IMR-90 (cell line): ENCODE measurements around the gene MRGPRX2. TPM values are rescaled to one million over a fixed set of nuclear protein-coding genes. Genes with fewer than 3 reads are reported as not detected.

Experiments
- ATAC-seq: fragments of 200-7000 bp; cut with Tn5 transposase; 2 replicates; pipeline ENCODE4 v1.9.1; 2020; ENCODE audit warnings: low read depth, mild to moderate bottlenecking, moderate library complexity
- BruUV-seq: library from RNA; stranded (reverse); fragments of 400-500 nt; replicated peaks from 2 replicates; lab custom pipeline; 2021; lab: Mats Ljungman, UMichigan
- CTCF ChIA-PET: fragments of 300-600 bp; formaldehyde crosslinking; extraction: SDS; loops from one replicate; lab custom pipeline; 2021; ENCODE audit warnings: antibody characterized with exemption; lab: Yijun Ruan, JAX
- POLR2A ChIA-PET: fragments of 300-600 bp; sonication (Branson Sonifier 250); formaldehyde crosslinking; loops from one replicate; lab custom pipeline; 2022; ENCODE audit warnings: antibody characterized with exemption; ENCODE audit not compliant: unreplicated experiment; lab: Charles Lee
- DNase-seq: peaks from one replicate; pipeline ENCODE4 v3.0.0; 2013
- H2AFZ ChIP-seq: replicated peaks from 2 replicates; pipeline ENCODE3; 2013; ENCODE audit warnings: low read length, mild to moderate bottlenecking; ENCODE audit not compliant: poor library complexity
- H2AK5ac ChIP-seq: 2 replicates; pipeline ENCODE4 v1.6.1; 2013; ENCODE audit warnings: low read depth, low read length, inconsistent platforms
- H2AK9ac ChIP-seq: replicated peaks from 2 replicates; pipeline ENCODE3; 2013; ENCODE audit warnings: mild to moderate bottlenecking, low read depth, low read length, moderate library complexity; ENCODE audit not compliant: poor library complexity
- H2BK120ac ChIP-seq: 2 replicates; pipeline ENCODE4 v1.6.1; 2013; ENCODE audit warnings: low read depth, low read length, inconsistent platforms
- H2BK15ac ChIP-seq: 3 replicates; pipeline ENCODE4 v1.6.1; 2013; ENCODE audit warnings: low read depth, low read length, inconsistent platforms
- H2BK20ac ChIP-seq: 2 replicates; pipeline ENCODE4 v1.6.1; 2013; ENCODE audit warnings: low read depth, mild to moderate bottlenecking, inconsistent platforms, low read length, moderate library complexity
- H2BK5ac ChIP-seq: 2 replicates; pipeline ENCODE4 v1.6.1; 2013; ENCODE audit warnings: mild to moderate bottlenecking, low read depth, low read length, inconsistent platforms; ENCODE audit not compliant: poor library complexity, severe bottlenecking
- H3K14ac ChIP-seq: replicated peaks from 2 replicates; pipeline ENCODE4 v1.6.1; 2013; ENCODE audit warnings: low read depth, low read length, inconsistent platforms
- H3K18ac ChIP-seq: 2 replicates; pipeline ENCODE4 v1.6.1; 2013; ENCODE audit warnings: low read depth, low read length, control low read depth
- H3K23ac ChIP-seq: 2 replicates; pipeline ENCODE4 v1.6.1; 2013; ENCODE audit warnings: low read depth, low read length, inconsistent platforms
- H3K27ac ChIP-seq: 2 replicates; pipeline ENCODE4 v1.5.1; 2013; ENCODE audit warnings: mild to moderate bottlenecking, control low read depth, low read length; ENCODE audit not compliant: insufficient read depth
- H3K27me3 ChIP-seq: 2 replicates; pipeline ENCODE4 v1.6.1; 2013; ENCODE audit warnings: low read length; ENCODE audit not compliant: control insufficient read depth, insufficient read depth
- H3K36me3 ChIP-seq: 2 replicates; pipeline ENCODE4 v1.6.1; 2013; ENCODE audit warnings: low read length, mixed read lengths; ENCODE audit not compliant: control insufficient read depth, insufficient read depth
- H3K4ac ChIP-seq: 2 replicates; pipeline ENCODE4 v1.6.1; 2013; ENCODE audit warnings: low read depth, low read length, inconsistent platforms
- H3K4me1 ChIP-seq: 2 replicates; pipeline ENCODE4 v1.6.1; 2013; ENCODE audit warnings: low read length, mixed read lengths; ENCODE audit not compliant: control insufficient read depth, insufficient read depth
- H3K4me2 ChIP-seq: 2 replicates; pipeline ENCODE4 v1.6.1; 2013; ENCODE audit warnings: low read depth, mild to moderate bottlenecking, control low read depth, low read length, moderate library complexity
- H3K4me3 ChIP-seq: 2 replicates; pipeline ENCODE4 v1.5.1; 2013; ENCODE audit warnings: low read depth, mild to moderate bottlenecking, control low read depth, low read length, moderate library complexity; ENCODE audit not compliant: insufficient read depth
- H3K56ac ChIP-seq: 2 replicates; pipeline ENCODE4 v1.6.1; 2013; ENCODE audit warnings: low read length, inconsistent platforms; ENCODE audit not compliant: insufficient read depth; ENCODE audit errors: extremely low read depth
- H3K79me1 ChIP-seq, 2 experiments: 2 replicates each; pipeline ENCODE4 v1.6.1; 2013; ENCODE audit warnings: low read length in 2 of 2, inconsistent platforms in 1 of 2, low read depth in 1 of 2
- H3K9ac ChIP-seq: 2 replicates; pipeline ENCODE4 v1.6.1; 2013; ENCODE audit warnings: low read depth, low read length, control low read depth
- H3K9me1 ChIP-seq: 2 replicates; pipeline ENCODE4 v1.6.1; 2013; ENCODE audit warnings: low read length, inconsistent platforms; ENCODE audit not compliant: insufficient read depth
- H3K9me3 ChIP-seq: 2 replicates; pipeline ENCODE4 v1.6.1; 2013; ENCODE audit warnings: low read length; ENCODE audit not compliant: control insufficient read depth, insufficient read depth
- H4K20me1 ChIP-seq: 2 replicates; pipeline ENCODE4 v1.6.1; 2013; ENCODE audit warnings: low read length, inconsistent platforms; ENCODE audit not compliant: insufficient read depth
- H4K5ac ChIP-seq: 2 replicates; pipeline ENCODE4 v1.6.1; 2013; ENCODE audit warnings: mild to moderate bottlenecking, low read depth, low read length, control low read depth
- H4K8ac ChIP-seq, 2 experiments: 2 replicates each; pipeline ENCODE4 v1.6.1; 2013; ENCODE audit warnings: low read depth in 2 of 2, low read length in 2 of 2, control low read depth in 1 of 2, inconsistent platforms in 1 of 2
- H4K91ac ChIP-seq: 2 replicates; pipeline ENCODE4 v1.6.1; 2013; ENCODE audit warnings: low read depth, low read length, inconsistent platforms; ENCODE audit not compliant: insufficient read depth
- BHLHE40 ChIP-seq: fragments of 150-350 bp; IDR thresholded peaks from 2 replicates; pipeline ENCODE4 v1.6.1; 2016; ENCODE audit warnings: mild to moderate bottlenecking, low read depth, low read length
- CHD1 ChIP-seq: IDR thresholded peaks from 2 replicates; pipeline ENCODE4 v1.6.1; 2012; ENCODE audit warnings: low read depth, low read length, improper control_type of control experiment
- CTCF ChIP-seq: conservative IDR thresholded peaks from 2 replicates; pipeline ENCODE4 v1.5.1; 2012; ENCODE audit warnings: mild to moderate bottlenecking, low read depth, low read length, improper control_type of control experiment
- MAZ ChIP-seq: IDR thresholded peaks from 2 replicates; pipeline ENCODE4 v1.6.1; 2012; ENCODE audit warnings: low read depth, mild to moderate bottlenecking, low read length, improper control_type of control experiment, moderate library complexity, borderline replicate concordance
- MXI1 ChIP-seq: IDR thresholded peaks from 2 replicates; pipeline ENCODE4 v1.6.1; 2012; ENCODE audit warnings: low read depth, mild to moderate bottlenecking, low read length, moderate library complexity, borderline replicate concordance
- NFE2L2 ChIP-seq: fragments of 150-350 bp; IDR thresholded peaks from 2 replicates; pipeline ENCODE4 v1.6.1; 2016; ENCODE audit warnings: low read depth, mild to moderate bottlenecking, low read length
- POLR2A ChIP-seq: IDR thresholded peaks from 2 replicates; pipeline ENCODE4 v1.6.1; 2012; ENCODE audit warnings: mild to moderate bottlenecking, low read depth, low read length
- RFX5 ChIP-seq: IDR thresholded peaks from 2 replicates; pipeline ENCODE4 v1.8.0; 2012; ENCODE audit warnings: low read depth, mild to moderate bottlenecking, low read length, moderate library complexity
- SMC3 ChIP-seq: fragments of 150-350 bp; IDR thresholded peaks from 2 replicates; pipeline ENCODE4 v1.6.1; 2016; ENCODE audit warnings: low read depth, mild to moderate bottlenecking, antibody characterized with exemption, low read length, moderate library complexity
- WGBS, 2 experiments: methylation state at CpG; one replicate each; pipeline versions ENCODE4 v1.1.5 to v1.1.7; 2013; ENCODE audit warnings: missing lambda C conversion rate in 2 of 2; ENCODE audit not compliant: insufficient read length in 1 of 2; ENCODE audit errors: extremely low coverage in 2 of 2; 5-methylcytosine and 5-hydroxymethylcytosine counted together
- dilution Hi-C: fragments of 300-500 bp; cut with HindIII; formaldehyde crosslinking; loops from one replicate; pipeline ENCODE4 v1.14.3; 2018; ENCODE audit warnings: low sequenced_read_pairs; ENCODE audit not compliant: unreplicated experiment
- in situ Hi-C: fragments of 300-500 bp; cut with MboI; formaldehyde crosslinking; loops from 3 replicates; pipeline ENCODE4 v1.14.3; 2019; ENCODE audit warnings: low sequenced_read_pairs, inconsistent platforms, mixed read lengths
- intact Hi-C: fragments of 100-400 bp; cut with micrococcal nuclease; formaldehyde crosslinking; loops from 2 replicates; pipeline ENCODE4 v1.10.0; 2022
- polyA plus RNA-seq, 3 experiments: library from polyadenylated mRNA; depleted of rRNA; stranded (reverse); fragments of >200 nt; gene quantifications; 2 replicates each; pipeline ENCODE4 v1.2.3, GENCODE V29; 2012; ENCODE audit warnings: low replicate concordance in 1 of 3
- total RNA-seq: library from RNA; depleted of rRNA; stranded (reverse); fragments of >200 nt; gene quantifications from 2 replicates; pipeline ENCODE4 v1.2.3, GENCODE V29; 2012

The MRGPRX2 gene
- total and polyA plus RNA-seq, 2 of the 4 experiments (the other 2 are of a cell fraction): not detected

GRCh38 chr11:19092342-19092741, 31.8 kb upstream of the MRGPRX2 start:
- Histone ChIP-seq H3K27me3 (peaks cover 10% of the 10 kb centered on the region), H2AK5ac (no peak overlapping the region), H3K4me2 (no peak overlapping the region), H3K9ac (no peak overlapping the region), H3K79me1 (no peaks in the 10 kb centered on the region), H2AFZ (no peak overlapping the region), H3K18ac (no peak overlapping the region), H4K20me1 (no peaks in the 10 kb centered on the region), H2BK15ac (no peak overlapping the region), H3K4me1 (no peaks in the 10 kb centered on the region), H3K4ac (no peak overlapping the region), H3K14ac (no peak overlapping the region), H3K36me3 (no peaks in the 10 kb centered on the region), H2BK120ac (no peak overlapping the region), H3K27ac (no peak overlapping the region), H2AK9ac (no peak overlapping the region), H3K4me3 (no peak overlapping the region), H3K9me3 (no peaks in the 10 kb centered on the region), H4K5ac (no peak overlapping the region), H3K9me1 (no peaks in the 10 kb centered on the region), H2BK20ac (no peak overlapping the region), H2BK5ac (no peak overlapping the region), H3K23ac (no peak overlapping the region), H4K91ac (no peak overlapping the region), H4K8ac (no peak overlapping the region), H3K56ac (no peak overlapping the region)
- intact Hi-C loops: no loop called here
- no peak for ATAC-seq
- ChIA-PET POLR2A (no interaction called here), CTCF (no interaction called here)
- dilution Hi-C loops: no loop called here
- TF ChIP-seq RFX5 (no peak), CTCF (no peak), MXI1 (no peak), NFE2L2 (no peak), CHD1 (no peak), SMC3 (no peak), MAZ (no peak), BHLHE40 (no peak), POLR2A (no peak)
- BruUV-seq: no TSS peak
- in situ Hi-C loops: loop anchor here (25.0 kb wide), 1 partner anchor 670 kb away; no protein-coding TSS in a partner anchor
- DNase-seq: no peak
- no CpG with 5 or more reads among the region's 3 CpGs for WGBS, 2 experiments
